ENCODE measurements around the gene HDAC4.

HDAC4 gene

DNA sequence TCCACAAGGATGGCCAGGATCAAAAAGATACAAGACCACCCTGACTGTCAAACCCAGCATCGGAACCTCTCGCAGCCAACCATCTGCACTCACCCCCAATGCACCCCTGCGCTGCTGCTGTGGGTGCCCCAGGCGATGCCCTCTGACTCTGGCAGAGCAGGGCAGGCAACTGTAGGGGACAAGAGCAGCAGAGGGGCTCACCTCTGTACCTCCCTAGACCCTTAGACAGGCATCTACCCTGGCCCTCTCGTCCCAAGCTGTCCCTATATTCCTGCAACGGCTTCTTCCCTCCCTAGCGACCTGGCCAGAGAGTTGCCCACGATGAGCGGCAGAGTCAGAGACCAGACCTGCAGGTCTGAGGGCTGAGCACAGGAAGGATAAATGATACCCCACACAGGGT lies 128.2 kb downstream of the HDAC4 start:
- Histone ChIP-seq H3K27ac (ENCODE audit: low read length) (no peak overlapping the region), H3K27me3 (replicated peaks; ENCODE audit: insufficient read depth, low read length) (no peaks in the 10 kb centered on the region), H3K9me3 (replicated peaks; ENCODE audit: insufficient read depth, low read length) (no peaks in the 10 kb centered on the region), H3K4me3 (ENCODE audit: low read length) (no peak overlapping the region), H4K20me1 (ENCODE audit: insufficient read depth, low read length) (no peaks in the 10 kb centered on the region), H3K4me1 (ENCODE audit: low read length) (peaks cover 20% of the 10 kb centered on the region), H3K4me2 (ENCODE audit: low read depth, low read length) (no peak overlapping the region), H3K9ac (ENCODE audit: low read length) (no peak overlapping the region), H2AFZ (ENCODE audit: low read length) (no peak overlapping the region), H3K79me2 (ENCODE audit: low read length) (peaks cover 89% of the 10 kb centered on the region), H3K36me3 (replicated peaks; ENCODE audit: insufficient read depth, low read length) (no peaks in the 10 kb centered on the region), H3F3A (ENCODE audit: insufficient read depth, low read length) (peaks cover 13% of the 10 kb centered on the region; the same call in 1 of the 2 replicates), H3K9me2 (replicated peaks; ENCODE audit: insufficient read depth, low read length) (no peaks in the 10 kb centered on the region)
- TF ChIP-seq EZH2 (optimal IDR thresholded peaks at IDR 0.05; ENCODE audit: low read depth, low read length) (no peak), EZH2phosphoT487 (IDR thresholded peaks at IDR 0.05; ENCODE audit: low read length) (no peak)
- TF ChIP-seq, protein P1, sequence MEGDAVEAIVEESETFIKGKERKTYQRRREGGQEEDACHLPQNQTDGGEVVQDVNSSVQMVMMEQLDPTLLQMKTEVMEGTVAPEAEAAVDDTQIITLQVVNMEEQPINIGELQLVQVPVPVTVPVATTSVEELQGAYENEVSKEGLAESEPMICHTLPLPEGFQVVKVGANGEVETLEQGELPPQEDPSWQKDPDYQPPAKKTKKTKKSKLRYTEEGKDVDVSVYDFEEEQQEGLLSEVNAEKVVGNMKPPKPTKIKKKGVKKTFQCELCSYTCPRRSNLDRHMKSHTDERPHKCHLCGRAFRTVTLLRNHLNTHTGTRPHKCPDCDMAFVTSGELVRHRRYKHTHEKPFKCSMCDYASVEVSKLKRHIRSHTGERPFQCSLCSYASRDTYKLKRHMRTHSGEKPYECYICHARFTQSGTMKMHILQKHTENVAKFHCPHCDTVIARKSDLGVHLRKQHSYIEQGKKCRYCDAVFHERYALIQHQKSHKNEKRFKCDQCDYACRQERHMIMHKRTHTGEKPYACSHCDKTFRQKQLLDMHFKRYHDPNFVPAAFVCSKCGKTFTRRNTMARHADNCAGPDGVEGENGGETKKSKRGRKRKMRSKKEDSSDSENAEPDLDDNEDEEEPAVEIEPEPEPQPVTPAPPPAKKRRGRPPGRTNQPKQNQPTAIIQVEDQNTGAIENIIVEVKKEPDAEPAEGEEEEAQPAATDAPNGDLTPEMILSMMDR (IDR thresholded peaks at IDR 0.05; ENCODE audit: low read length), result no peak
- DNase-seq, result no peak

DNA sequence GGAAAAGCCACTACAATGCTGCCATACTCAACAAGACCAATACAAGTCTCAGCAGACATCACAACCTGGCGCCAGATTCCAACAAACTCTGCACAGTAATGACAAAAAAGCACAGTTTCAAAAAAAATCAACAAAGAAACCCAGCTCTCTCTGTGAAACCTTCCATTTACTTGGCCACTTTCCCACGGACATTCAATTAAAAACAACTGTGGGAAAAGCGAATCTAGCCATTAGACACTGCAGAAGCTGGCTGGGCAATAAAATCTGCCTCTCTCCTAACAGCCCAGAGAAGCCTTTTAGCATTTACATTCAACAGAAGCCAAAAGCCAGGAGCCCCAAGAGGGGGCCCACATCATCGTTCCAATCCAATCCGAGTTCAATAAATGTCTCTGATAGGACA lies 128.9 kb downstream of the HDAC4 start:
- Histone ChIP-seq H3K27me3 (replicated peaks; ENCODE audit: insufficient read depth, low read length) (no peaks in the 10 kb centered on the region), H2AFZ (ENCODE audit: low read length) (no peak overlapping the region), H4K20me1 (ENCODE audit: insufficient read depth, low read length) (no peaks in the 10 kb centered on the region), H3K9me2 (replicated peaks; ENCODE audit: insufficient read depth, low read length) (no peaks in the 10 kb centered on the region), H3K79me2 (ENCODE audit: low read length) (peaks cover 86% of the 10 kb centered on the region), H3K9ac (ENCODE audit: low read length) (no peak overlapping the region), H3K9me3 (replicated peaks; ENCODE audit: insufficient read depth, low read length) (no peaks in the 10 kb centered on the region), H3K4me2 (ENCODE audit: low read depth, low read length) (no peak overlapping the region), H3K36me3 (replicated peaks; ENCODE audit: insufficient read depth, low read length) (no peaks in the 10 kb centered on the region), H3K27ac (ENCODE audit: low read length) (no peak overlapping the region), H3K4me1 (ENCODE audit: low read length) (peaks cover 26% of the 10 kb centered on the region), H3F3A (ENCODE audit: insufficient read depth, low read length) (peaks cover 14% of the 10 kb centered on the region; the same call in 1 of the 2 replicates), H3K4me3 (ENCODE audit: low read length) (no peak overlapping the region)
- TF ChIP-seq, protein P1 (IDR thresholded peaks at IDR 0.05; ENCODE audit: low read length), result no peak
- TF ChIP-seq EZH2phosphoT487 (IDR thresholded peaks at IDR 0.05; ENCODE audit: low read length) (no peak), EZH2 (optimal IDR thresholded peaks at IDR 0.05; ENCODE audit: low read depth, low read length) (no peak)
- no peak for DNase-seq

DNA sequence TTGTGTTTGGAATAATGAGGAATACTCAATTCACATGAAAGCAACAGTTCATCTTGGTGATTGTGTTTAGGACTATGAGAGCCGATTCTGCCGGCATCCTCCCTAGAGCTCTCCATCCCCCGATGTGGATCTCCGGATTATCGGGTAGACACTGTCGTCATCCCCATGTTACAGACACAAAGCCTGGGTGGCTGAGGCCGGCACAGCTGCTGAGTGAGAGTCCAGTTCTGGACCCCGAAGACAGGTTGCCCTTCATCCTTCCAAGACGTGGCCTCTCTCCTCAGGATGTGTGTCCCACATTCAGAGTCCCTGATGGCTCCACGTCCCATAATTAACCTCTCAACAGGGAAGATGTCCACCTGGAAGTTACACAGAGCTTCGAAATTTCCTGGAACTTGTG lies 129.3 kb downstream of the HDAC4 start:
- no peak for DNase-seq
- Histone ChIP-seq H3K9me2 (replicated peaks; ENCODE audit: insufficient read depth, low read length) (no peaks in the 10 kb centered on the region), H3K4me3 (ENCODE audit: low read length) (no peak overlapping the region), H3K27me3 (replicated peaks; ENCODE audit: insufficient read depth, low read length) (no peaks in the 10 kb centered on the region), H3K27ac (ENCODE audit: low read length) (no peak overlapping the region), H3F3A (ENCODE audit: insufficient read depth, low read length) (peaks cover 14% of the 10 kb centered on the region; the same call in 1 of the 2 replicates), H3K9ac (ENCODE audit: low read length) (no peak overlapping the region), H3K4me2 (ENCODE audit: low read depth, low read length) (no peak overlapping the region), H3K4me1 (ENCODE audit: low read length) (peaks cover 30% of the 10 kb centered on the region), H3K36me3 (replicated peaks; ENCODE audit: insufficient read depth, low read length) (no peaks in the 10 kb centered on the region), H3K79me2 (ENCODE audit: low read length) (peaks cover 86% of the 10 kb centered on the region), H3K9me3 (replicated peaks; ENCODE audit: insufficient read depth, low read length) (no peaks in the 10 kb centered on the region), H4K20me1 (ENCODE audit: insufficient read depth, low read length) (no peaks in the 10 kb centered on the region), H2AFZ (ENCODE audit: low read length) (no peak overlapping the region)
- TF ChIP-seq, protein P1 (IDR thresholded peaks at IDR 0.05; ENCODE audit: low read length), result no peak
- TF ChIP-seq EZH2phosphoT487 (IDR thresholded peaks at IDR 0.05; ENCODE audit: low read length) (no peak), EZH2 (optimal IDR thresholded peaks at IDR 0.05; ENCODE audit: low read depth, low read length) (no peak)
